GM21723 (cell line): ENCODE measurements around the gene ZNF827.

ENCODE experiments used
- ATAC-seq: cut with Tn5 transposase; IDR thresholded peaks from one replicate; pipeline ENCODE4 v1.9.1; 2021; ENCODE audit warnings: mild to moderate bottlenecking, moderate library complexity; ENCODE audit not compliant: unreplicated experiment

The ZNF827 gene

DNA sequence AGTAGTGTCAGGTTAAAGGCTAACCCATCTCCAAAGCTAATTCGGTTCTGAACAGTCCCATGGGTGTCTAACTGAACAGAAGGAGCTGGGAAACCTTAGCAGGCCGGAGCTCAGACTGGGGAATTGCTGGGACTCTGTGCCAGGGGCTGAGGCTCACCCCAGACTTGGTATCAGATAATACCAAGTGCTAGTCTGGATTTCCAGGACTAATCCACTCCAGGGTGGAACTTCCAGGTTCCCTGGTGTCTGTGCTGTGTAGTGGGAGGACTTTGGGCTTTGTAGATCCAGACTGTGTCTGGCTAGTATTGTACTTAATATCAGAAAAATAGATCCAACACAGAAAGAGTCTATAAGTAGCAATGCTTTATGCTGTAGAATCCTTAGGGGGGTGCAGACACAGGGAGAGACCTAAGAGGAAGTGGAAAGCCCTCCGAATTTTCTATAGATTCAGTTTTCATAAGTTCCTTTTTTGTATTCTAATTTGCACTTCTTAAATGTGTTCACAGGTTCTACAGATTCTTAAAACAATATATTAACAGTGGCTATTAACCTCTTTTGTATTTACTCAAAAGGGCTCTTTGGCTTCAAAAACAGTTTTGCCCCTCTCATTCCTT, 4.1 kb downstream of the ZNF827 start:
- ATAC-seq, result no peak

DNA sequence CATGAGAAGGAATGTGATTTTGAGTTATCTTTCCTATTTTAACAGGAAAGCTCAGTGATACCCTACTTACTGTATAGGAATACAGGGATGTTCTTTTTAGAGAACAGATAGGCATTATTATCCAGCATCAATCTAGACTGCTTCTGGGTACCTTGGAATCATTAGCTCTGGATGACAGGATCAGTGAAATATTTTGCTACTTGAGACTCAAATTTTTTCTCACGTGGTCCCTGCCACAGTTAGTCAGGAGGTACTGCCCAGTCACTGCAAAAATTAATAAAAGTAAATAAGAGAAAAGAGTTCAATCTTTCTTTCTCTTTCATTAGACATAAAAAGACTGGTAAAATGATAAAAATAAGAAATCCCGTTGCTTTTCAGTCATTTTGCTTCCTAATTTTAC, 5.5 kb downstream of the ZNF827 start:
- ATAC-seq, result no peak

DNA sequence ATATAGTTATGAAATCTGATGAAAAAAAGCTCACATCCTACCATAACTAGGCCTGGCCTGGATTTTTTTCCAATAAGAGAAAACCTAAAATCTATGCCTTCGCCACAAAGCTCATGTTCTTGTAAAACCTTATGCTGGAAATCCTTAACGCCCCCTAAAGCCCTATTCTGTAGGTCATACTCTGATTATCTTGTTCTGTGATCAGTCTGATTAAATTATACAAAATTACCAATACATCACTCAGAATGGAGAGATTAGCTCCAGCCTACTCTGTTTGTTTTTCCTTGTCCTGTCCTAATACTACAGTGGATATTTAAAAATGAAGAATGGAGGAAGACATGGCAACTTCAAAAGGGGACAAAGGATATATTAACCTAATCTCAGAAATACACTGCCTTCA, 7.2 kb downstream of the ZNF827 start:
- no peak for ATAC-seq

DNA sequence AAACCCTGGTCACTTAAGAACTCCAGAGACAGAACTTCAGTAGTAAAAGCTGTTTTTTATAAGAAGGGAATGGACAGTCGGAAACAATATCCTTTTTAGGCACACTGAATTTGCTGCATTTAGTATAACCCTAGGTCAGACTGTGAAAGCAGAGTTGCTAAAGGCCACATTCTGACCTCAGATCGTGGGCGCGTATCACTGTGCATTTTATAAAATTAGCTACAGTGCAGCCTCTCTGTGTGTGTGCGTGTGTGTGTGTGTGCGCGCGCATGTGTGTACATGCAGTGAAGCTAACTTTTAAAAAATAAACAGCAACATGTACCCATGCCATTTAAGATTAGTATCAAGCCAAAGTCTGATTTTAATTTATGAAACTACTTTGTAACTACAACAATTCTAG, 8.0 kb downstream of the ZNF827 start:
- no peak for ATAC-seq

DNA sequence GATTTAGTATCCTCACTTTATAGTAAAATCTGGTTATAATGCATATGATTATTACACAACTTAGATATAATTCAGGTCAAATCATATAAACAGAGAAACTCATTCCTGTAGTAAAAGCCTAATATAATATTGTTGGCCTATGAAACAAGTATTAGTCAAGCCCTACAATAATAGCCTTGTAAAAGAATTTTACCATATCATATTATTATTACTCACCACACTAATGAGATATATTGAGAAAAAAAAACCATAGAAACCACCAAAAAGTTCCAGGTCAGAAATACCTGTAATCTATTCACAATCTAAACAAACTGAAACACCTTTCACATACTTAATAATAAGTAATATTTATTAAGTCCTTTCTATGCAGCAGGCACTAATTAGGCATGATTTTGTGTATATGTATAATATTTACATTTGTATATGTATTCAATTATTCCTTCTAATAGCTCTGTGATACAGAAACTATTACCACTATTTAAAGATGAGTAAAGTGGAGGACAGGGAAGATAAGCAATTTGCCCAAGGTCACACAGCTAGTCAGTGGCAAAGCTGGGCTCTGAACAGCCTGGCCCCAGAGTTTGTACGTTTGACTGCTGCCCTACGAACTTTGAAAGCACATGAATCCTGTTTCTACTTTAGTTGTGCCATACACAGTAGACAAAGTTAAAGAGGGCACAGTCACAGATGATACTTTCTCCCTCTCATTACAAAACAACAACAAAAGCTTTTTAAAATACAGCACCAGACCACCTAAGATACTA, 9.0 kb downstream of the ZNF827 start:
- no peak for ATAC-seq

DNA sequence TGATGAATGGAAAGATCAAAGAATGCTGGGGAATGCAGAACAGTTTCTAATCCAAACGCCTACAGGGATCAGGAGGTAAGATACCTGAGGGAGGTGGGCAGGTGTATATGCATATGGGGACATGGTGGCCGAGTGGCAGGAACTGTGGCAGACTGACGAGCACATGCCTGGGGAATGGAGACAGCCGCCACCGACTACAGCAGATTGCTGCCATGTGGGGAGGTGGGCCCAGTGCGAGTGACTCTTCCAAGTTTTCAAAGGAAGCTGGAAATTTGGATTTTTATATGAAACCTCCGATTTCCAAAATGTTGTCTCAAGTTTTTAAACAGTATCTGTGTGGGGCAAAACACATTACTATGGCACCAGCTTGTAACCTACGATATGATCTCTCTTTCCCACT, 9.9 kb downstream of the ZNF827 start:
- ATAC-seq, result no peak

DNA sequence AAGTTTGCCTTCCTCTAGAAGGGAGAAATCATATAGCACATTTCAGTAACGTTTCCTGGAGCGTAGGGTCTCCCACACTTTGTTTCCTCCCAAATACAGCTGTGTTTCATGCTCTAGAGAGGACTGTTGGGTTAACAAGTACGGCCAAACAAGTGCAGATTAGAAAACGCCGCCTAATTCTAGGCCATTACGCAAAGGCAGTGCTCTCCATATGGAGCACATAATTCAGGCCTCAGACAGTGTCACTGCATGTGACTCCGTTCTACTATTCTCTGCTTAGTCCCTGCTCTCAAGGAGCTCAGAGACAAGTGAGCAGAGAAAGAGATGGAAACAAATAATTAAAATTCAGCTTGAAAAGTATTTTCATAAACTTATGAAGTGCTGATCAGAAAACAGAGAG, 11.6 kb downstream of the ZNF827 start:
- no peak for ATAC-seq

DNA sequence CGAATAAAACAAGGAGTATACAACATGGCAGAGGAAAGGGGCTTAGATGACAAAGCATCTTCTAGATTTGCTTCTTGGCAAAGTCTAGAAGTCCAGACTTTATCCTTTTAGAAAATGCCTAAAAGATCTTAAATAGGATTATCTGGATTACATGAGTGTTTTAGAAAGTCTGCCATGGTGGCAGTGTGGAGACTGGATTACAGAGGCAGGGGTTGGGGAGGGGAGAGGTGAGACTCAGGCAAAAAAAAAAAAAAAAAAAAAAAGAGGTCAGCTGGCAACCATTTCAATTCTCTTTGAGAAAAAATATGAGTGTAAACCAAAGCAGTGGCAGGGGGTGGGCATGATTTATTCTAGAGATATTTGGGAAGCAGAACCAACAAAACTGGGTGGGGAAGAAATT, 17.4 kb downstream of the ZNF827 start:
- ATAC-seq, result no peak

DNA sequence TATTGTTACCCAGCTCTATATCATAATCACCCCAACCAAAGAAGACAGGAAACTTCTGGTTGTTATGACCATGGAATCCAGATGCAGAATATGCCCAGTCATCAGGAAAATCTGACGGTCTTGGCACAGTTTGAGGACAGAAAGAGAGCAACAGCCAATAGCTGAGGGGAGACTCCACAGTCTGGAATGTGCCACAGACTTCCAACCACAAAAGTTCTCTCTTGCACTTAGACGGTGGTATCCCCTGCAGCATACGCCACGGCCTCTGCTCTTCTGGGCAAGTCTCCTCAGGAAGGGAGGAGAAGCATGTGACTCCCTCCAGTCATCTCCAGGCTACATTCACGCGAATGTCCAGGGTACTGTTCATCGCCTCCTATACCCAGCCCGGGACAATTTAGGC, 18.4 kb downstream of the ZNF827 start:
- no peak for ATAC-seq

DNA sequence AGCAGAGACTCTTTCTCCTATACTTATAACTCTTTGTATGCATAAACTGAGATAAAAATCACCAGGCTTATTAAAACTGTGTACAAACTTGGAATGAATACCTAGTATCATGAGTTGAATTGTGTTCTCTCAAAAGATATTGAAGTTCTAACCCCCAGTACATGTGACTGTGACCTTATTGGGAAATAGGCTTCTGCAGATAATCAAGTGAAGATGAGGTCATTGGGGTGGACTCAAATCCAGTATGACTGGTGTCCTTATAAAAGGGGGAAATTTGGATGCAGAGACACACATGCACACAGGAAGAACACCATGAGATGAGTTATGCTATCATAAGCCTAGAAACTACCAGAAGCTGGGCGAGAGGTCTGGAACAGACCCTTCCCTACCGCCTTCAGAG, 26.2 kb downstream of the ZNF827 start:
- ATAC-seq, result no peak

DNA sequence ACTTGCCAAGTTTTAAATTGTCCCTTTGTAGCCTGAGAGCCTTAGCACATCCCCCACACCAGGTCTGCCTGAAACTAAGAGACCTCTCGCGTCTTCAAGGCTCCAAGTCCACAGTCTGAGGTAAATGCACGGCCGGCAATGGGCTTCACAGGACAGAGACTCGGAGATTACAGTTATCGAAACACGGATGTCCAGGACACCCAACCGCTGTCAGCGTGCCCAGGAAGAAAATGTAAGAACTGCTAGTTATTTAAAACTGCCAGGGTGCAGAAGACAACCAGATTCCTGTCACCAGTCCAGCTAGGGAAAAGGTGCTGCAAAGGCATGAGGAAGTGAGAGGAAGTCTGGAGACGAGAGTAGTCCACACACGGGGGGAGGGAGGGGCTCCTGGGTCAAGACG, 28.9 kb downstream of the ZNF827 start:
- ATAC-seq, result no peak

DNA sequence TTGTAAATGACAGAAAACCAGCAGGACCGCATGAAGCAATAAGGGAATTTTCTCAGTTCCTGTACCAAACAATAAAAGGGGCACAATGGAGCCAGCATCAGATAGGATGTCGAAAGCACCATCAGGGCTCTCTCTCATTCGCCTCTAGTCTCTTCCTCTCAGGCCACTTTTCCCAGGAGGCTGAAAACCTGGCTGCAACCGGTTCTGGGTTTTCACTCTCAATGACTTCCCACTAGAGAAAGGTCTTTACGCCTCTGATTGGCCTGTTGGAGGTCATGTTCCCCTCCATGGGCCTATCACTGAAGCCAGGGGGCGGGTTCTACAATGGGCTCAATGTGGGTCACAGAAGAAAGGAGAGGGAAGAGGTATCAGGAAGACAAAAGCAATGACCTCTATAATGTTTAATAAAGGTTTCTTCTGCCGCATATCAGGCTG, 29.3 kb downstream of the ZNF827 start:
- no peak for ATAC-seq

DNA sequence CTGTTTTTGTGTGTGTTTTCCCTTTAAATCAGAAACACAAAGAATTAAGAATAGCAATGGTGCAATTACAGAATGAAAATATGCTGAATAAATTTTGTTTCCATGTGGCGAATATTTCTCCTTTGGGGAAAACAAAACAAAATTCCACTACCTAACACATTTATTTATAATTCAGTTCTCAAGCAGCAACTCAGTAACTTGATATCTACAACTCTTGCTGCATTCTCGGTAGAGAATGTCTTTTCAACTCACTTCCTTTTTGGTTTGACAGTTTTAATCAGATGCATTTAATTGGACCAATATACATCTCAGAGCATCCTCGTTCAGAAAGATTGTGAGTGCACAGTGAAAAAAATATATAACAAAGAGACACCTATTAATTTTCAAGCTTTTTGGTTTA, 30.8 kb downstream of the ZNF827 start:
- no peak for ATAC-seq

DNA sequence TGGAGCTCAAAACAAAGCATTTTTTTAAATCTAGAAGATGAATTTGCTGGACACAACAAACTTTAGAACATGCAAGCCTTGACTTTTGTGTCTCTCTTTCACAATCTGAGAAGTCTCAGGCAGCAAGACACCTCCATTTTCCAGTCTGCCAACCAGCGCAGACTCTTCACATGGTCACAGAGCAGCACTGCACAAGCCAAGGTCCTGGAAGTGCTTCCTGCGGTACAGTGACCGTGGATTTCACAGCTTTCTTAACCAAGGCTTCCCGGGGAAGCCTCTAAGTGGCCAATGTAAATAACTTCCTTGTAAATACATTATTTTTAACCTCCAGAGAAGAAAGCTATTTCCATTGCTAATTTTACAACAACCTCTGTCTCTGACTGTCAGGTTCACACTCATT, 31.2 kb downstream of the ZNF827 start:
- no peak for ATAC-seq

DNA sequence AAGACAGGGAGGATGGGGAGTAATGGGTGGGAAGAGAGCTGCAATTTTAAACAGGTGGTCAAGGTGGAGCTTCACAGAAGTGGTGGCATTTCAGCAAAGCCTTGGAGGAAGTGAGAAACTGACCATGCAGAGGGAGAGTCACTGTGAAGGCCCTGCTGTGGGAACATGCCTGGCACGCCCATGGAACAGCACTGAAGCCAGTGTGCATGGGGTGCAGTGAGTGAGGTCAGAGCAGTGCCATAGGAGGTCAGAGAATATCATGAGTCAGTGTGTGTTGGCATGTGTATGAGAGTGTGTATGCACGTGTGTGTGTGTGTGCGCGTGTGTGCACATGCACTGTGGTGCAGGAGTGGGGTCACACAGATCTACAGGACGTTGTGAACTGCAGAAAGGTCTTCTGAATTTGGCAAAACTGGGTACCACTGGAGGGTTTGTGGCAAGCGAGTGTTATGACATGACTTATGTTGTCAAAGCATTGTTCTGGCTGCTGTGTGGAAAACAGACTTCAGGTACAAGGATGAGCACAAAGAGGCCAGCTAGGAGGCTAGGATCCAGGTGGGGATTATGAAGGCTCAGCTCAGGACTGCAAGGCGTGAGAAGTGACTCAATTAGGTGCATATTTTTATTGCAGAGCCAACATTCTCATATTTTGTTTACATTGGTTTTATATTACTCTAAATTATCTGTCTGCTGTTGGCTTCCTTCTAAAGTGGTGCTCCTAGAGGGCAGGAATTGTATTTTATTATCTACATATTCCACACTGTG, 34.0 kb downstream of the ZNF827 start:
- no peak for ATAC-seq

DNA sequence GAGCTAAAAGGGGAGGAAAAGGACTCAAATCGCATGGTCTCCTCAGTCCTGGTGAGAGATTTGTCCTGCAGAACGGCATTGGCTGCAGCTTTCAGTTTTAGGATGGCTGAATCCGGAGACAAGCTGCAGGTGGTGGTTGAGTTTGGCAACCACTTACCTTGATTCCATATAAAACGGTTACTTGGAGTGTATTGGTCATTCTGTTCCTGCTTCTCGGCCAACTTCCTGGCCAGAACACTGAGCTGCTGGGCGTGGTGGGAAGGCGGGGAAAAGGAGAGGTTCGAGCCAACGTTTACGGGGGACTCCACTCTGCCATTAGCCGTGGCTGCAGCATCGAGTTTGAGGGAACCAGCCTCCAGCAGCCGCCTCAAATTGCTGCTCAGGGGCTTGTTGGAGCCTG, 36.1 kb downstream of the ZNF827 start:
- ATAC-seq, result no peak

DNA sequence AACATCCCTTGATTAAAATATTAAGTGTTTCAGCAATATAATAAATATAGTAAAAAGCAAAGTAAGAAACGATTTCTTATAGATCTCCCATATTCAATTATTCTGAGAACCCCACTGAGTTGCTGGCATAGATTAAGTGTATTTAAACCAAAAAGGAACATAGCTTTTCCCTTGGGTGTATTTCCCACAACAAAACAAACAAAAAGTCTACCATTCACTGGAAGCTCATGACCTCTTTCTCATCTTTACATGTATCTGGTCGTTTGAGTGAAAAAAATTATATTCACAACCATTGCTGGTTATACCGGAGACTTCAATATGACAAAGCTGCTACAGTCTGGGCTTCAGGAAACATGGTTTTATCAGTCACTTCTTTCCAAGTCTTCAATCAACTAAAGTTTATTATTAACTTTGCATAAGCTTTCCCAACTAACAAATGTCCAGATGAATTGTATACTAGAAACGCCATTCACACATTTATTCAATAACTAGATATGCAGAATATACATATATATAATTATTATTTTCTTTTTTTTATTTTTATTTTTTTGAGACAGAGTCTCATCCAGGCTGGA, 38.6 kb downstream of the ZNF827 start:
- ATAC-seq, result no peak

DNA sequence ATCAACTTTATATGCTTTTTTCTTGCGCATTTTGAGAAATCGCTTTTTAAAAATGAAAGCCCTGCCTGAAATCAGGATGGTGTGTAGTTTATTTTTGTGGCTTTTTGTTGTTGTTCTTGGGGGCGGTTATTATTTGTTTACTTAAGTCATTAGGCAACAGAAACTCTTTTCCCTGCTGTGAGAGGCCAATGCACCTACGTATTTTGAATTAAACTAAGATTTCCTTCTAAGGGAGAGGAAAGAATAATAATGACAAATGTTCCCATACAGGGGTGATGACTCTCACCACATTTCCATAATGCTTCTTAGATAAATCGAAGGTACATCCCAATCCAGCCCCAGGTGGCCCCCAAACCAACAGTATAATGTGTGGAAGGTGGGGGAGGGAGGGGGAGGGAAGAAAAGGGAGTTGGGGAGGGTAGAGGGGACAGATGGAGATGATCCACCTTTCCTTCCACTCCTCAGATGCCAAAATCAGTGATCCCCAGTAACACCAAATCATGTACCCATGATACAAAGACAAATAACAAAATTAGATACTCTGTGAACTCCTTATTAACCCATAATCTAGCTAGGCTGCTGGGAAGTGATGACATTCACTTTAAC, 39.6 kb downstream of the ZNF827 start:
- no peak for ATAC-seq

DNA sequence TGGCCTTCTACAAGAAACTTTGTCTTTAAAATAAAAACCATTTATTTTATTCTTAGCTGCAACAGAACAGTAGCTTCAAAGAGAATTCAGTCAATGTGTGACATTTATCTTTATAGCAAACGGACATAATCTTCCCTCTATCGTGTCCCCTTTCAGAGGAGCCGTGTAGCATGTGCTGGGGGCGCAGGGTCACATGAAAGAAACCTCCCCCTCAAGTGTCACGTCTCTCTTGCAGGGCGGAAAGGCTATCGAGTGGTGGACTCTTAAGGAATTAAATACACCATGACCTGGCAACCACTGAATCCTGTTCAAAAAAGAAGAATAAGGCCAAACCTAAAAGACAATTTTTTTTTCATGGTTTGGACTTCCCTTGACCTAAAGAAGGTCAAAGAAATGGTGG, 40.2 kb downstream of the ZNF827 start:
- no peak for ATAC-seq

DNA sequence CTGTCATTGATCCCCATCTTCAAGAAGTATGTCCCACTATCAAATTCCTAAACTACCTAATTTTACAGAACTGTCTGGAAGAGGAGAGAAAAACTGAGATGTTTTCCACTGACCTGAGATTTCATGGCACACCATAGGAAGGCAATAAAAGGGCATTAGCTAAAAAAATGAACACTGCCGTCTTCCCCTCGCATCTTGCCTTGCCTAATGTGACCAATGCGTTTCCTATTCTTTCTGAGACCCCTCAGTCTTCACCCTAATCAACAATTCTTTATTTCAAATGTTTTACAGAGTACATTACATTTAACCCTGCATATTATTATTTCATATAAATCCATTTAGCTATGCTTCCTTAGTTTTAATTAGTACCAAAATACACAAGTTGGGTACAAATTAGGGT, 43.6 kb downstream of the ZNF827 start:
- ATAC-seq, result no peak

DNA sequence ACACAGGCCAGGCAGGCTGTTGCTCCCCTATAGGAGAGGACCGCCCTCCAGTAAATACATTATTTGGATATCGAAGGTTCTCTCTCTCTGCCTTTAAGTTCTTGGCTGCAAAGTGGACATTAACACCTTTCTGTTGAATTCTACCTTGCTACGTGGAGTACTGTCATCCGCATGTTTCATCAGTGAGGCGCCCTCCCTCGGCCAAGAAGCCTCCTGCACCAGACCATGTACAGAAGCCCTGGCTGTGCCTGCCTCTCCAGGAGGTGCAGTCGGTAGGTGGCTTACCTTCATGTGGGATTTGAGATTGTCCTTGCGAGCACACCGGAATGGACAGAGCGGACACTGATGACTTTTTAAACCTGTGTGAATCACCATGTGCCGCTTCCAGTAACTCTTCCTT, 46.7 kb downstream of the ZNF827 start:
- ATAC-seq, result no peak
